Measurements from ENCODE around the gene CCDC141.

Gene CCDC141

DNA sequence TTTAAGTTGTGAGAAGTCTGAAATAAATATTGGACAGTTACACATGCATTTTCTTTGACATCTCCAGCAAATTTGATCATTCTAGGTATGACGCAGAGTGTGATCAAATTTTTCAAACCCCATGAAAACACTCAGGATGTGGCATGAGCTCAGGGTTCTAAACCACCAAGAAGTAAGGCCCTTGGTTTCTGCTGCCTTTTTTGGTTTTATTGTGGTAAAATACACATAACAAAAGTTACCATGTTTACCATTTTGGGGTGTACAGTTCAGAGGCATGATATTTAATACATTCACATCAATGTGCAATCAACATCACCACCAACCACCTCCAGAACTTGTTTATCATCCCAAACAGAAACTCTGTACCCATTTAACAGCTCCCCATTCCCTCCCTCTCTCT lies 178.4 kb downstream of the CCDC141 start:
- intact Hi-C loops (cut with micrococcal nuclease), result no loop called here
- Mint-ChIP-seq H3K27me3 (no peaks in the 10 kb centered on the region), H3K36me3 (ENCODE audit: low read depth) (no peaks in the 10 kb centered on the region), H3K4me1 (ENCODE audit: low read depth) (no peaks in the 10 kb centered on the region), H3K27ac (no peak overlapping the region), H3K4me3 (no peak overlapping the region), H3K9me3 (no peaks in the 10 kb centered on the region)

DNA sequence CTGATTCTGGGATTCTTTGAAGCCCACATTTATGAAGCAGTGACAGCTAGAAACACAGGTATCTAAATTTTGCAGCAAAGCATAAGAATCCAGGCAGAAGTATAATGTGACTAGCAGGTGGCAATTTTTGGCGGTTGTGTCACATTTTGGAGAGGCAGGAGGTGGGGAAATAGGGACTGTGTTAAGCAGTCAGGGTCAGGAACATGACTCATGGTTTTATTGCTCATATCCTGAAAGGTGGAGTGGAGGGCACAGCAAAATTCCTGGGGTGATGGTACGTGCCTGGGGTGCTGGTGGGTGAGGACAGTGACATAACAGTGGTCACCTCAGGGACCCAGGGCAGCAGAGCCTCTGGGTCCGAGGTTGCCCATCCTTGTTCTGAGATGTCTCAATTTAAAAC lies 179.2 kb downstream of the CCDC141 start:
- no peaks in the 10 kb centered on the region for H3K9me3 Mint-ChIP-seq
- H3K27me3 Mint-ChIP-seq, result no peaks in the 10 kb centered on the region
- H3K36me3 Mint-ChIP-seq (ENCODE audit: low read depth), result no peaks in the 10 kb centered on the region
- H3K4me1 Mint-ChIP-seq (ENCODE audit: low read depth), result no peaks in the 10 kb centered on the region
- intact Hi-C loops (cut with micrococcal nuclease), result no loop called here
- H3K27ac Mint-ChIP-seq, result no peak overlapping the region
- H3K4me3 Mint-ChIP-seq, result no peak overlapping the region

GRCh38 chr2:178865999-178866398 lies 183.9 kb downstream of the CCDC141 start:
- no peak overlapping the region for H3K27ac Mint-ChIP-seq
- no peaks in the 10 kb centered on the region for H3K27me3 Mint-ChIP-seq
- intact Hi-C loops (cut with micrococcal nuclease), result no loop called here
- H3K9me3 Mint-ChIP-seq, result no peaks in the 10 kb centered on the region
- no peaks in the 10 kb centered on the region for H3K4me1 Mint-ChIP-seq (ENCODE audit: low read depth)
- no peak overlapping the region for H3K4me3 Mint-ChIP-seq
- H3K36me3 Mint-ChIP-seq (ENCODE audit: low read depth), result no peaks in the 10 kb centered on the region

DNA sequence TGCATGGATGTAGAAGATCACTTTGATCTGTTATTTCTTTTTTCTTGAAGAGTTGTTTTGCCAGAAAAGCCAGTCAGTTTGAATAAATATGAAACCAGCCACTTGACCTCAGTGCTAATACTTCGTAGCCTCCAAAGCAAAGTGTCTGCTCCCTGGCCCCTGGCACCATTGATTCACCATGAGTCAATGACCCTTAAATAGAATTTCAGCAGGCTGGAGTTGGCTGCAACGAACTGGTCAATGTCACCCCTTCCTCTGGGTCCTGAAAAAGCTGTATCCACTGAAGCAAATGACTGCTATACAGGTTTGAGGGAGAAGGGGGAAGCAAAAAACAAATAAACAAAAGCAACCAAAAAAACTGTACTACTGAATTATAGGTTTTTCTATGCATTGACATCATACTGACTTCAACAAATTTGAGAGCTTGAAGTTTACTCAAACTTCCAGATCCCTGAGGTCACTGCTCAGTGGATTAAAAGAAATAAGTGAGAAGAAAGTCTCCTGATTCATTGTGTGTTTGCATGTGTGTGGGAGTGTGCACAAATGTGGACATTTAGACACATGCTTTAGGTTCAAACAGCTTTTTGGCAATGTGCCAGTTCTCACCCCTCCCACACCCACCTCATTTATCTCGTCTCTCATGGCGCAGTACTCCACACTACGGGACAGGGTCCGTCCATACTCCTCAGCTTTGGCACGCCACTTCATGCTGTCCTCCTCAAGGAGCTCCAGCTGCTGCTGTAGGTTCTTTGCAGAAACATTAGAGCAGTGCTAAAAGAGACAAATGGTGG lies 184.6 kb downstream of the CCDC141 start:
- Mint-ChIP-seq H3K4me1 (ENCODE audit: low read depth) (no peaks in the 10 kb centered on the region), H3K9me3 (no peaks in the 10 kb centered on the region), H3K27ac (no peak overlapping the region), H3K27me3 (no peaks in the 10 kb centered on the region), H3K4me3 (no peak overlapping the region), H3K36me3 (ENCODE audit: low read depth) (no peaks in the 10 kb centered on the region)
- intact Hi-C loops (cut with micrococcal nuclease), result no loop called here

DNA sequence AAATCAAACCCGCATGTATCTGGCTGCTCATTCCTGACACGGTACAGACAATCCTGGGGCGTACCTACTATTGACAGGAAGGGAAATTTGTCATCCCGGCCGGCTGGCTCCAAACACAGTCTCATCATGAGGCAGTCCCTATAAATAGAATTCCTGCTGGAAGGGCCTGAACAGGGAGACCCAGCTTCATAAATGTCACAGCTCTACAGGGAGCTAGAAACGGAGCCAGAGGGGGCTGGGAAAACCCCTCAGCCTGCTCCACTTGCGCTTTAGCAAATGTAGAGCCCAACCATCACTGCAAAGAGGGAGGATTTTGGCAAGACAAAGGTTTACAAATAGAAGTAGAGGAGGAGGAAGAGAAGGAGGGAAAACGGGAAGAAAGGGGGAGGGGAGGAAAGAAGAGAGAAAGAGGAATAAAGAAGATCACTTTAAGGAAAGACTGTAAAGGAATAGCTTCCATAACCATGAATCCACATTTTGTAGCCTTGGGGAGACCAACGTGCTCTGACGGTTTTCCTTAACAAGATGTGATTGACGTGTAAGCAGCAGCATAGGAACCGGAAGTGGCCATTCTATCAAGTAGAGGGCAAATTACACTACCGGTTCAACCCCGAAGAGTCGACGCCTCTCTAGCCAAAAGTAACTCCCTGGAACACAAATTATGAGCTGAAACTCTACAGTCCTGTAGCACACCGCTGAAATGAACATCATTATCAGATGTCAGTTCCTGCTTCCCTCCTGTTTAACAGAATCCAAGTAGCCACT lies 185.9 kb downstream of the CCDC141 start:
- H3K9me3 Mint-ChIP-seq, result no peaks in the 10 kb centered on the region
- no peak overlapping the region for H3K4me3 Mint-ChIP-seq
- H3K27me3 Mint-ChIP-seq, result no peaks in the 10 kb centered on the region
- intact Hi-C loops (cut with micrococcal nuclease), result no loop called here
- H3K36me3 Mint-ChIP-seq (ENCODE audit: low read depth), result no peaks in the 10 kb centered on the region
- H3K4me1 Mint-ChIP-seq (ENCODE audit: low read depth), result no peaks in the 10 kb centered on the region
- H3K27ac Mint-ChIP-seq, result no peak overlapping the region

GRCh38 chr2:178863130-178863855 lies 186.6 kb downstream of the CCDC141 start:
- intact Hi-C loops (cut with micrococcal nuclease), result no loop called here
- H3K27ac Mint-ChIP-seq, result no peak overlapping the region
- no peak overlapping the region for H3K4me3 Mint-ChIP-seq
- no peaks in the 10 kb centered on the region for H3K9me3 Mint-ChIP-seq
- no peaks in the 10 kb centered on the region for H3K27me3 Mint-ChIP-seq
- no peaks in the 10 kb centered on the region for H3K36me3 Mint-ChIP-seq (ENCODE audit: low read depth)
- no peaks in the 10 kb centered on the region for H3K4me1 Mint-ChIP-seq (ENCODE audit: low read depth)

DNA sequence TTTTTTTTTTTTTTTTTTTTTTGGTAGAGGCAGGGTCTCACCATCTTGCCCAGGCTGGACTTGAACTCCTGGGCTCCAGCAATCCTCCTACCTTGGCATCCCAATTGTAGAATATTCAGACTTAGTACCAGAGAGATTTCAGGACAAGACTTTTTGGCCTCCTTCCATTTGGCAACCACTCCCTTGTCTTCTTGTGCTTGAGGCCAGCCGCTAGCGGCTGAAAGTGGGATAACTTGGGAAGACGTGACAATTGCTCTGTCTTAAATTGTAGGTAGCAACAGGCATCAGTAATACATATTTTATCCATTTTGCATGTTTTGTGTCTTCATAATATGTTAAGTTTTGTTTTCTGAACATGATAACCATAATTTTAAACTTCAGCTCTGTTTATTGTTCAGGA lies 189.4 kb downstream of the CCDC141 start:
- intact Hi-C loops (cut with micrococcal nuclease), result no loop called here
- H3K36me3 Mint-ChIP-seq (ENCODE audit: low read depth), result no peaks in the 10 kb centered on the region

GRCh38 chr2:178859730-178860129 lies 190.2 kb downstream of the CCDC141 start:
- no peaks in the 10 kb centered on the region for H3K9me3 Mint-ChIP-seq
- intact Hi-C loops (cut with micrococcal nuclease), result no loop called here
- no peaks in the 10 kb centered on the region for H3K36me3 Mint-ChIP-seq (ENCODE audit: low read depth)
- no peak overlapping the region for H3K27ac Mint-ChIP-seq
- no peaks in the 10 kb centered on the region for H3K27me3 Mint-ChIP-seq
- no peak overlapping the region for H3K4me3 Mint-ChIP-seq
- H3K4me1 Mint-ChIP-seq (ENCODE audit: low read depth), result no peaks in the 10 kb centered on the region

More for the DNA sequence above, 189.4 kb downstream of the CCDC141 start:
- H3K27me3 Mint-ChIP-seq, result no peaks in the 10 kb centered on the region
- no peaks in the 10 kb centered on the region for H3K4me1 Mint-ChIP-seq (ENCODE audit: low read depth)
- H3K4me3 Mint-ChIP-seq, result no peak overlapping the region
- H3K27ac Mint-ChIP-seq, result no peak overlapping the region
- H3K9me3 Mint-ChIP-seq, result no peaks in the 10 kb centered on the region

GRCh38 chr2:178858896-178859625 lies 190.9 kb downstream of the CCDC141 start:
- no peaks in the 10 kb centered on the region for H3K36me3 Mint-ChIP-seq (ENCODE audit: low read depth)
- no peaks in the 10 kb centered on the region for H3K9me3 Mint-ChIP-seq
- H3K4me1 Mint-ChIP-seq (ENCODE audit: low read depth), result no peaks in the 10 kb centered on the region
- intact Hi-C loops (cut with micrococcal nuclease), result no loop called here
- no peak overlapping the region for H3K4me3 Mint-ChIP-seq
- no peak overlapping the region for H3K27ac Mint-ChIP-seq
- H3K27me3 Mint-ChIP-seq, result no peaks in the 10 kb centered on the region

- intact Hi-C loops (cut with micrococcal nuclease), result no loop called here
- Mint-ChIP-seq H3K9me3 (no peaks in the 10 kb centered on the region), H3K36me3 (ENCODE audit: low read depth) (no peaks in the 10 kb centered on the region), H3K27ac (no peak overlapping the region), H3K27me3 (no peaks in the 10 kb centered on the region), H3K4me1 (ENCODE audit: low read depth) (no peaks in the 10 kb centered on the region), H3K4me3 (no peak overlapping the region)
Observed at GRCh38 chr2:178855151-178855550, 194.8 kb downstream of the CCDC141 start.

- Mint-ChIP-seq H3K27ac (no peak overlapping the region), H3K4me3 (no peak overlapping the region), H3K36me3 (ENCODE audit: low read depth) (no peaks in the 10 kb centered on the region), H3K9me3 (no peaks in the 10 kb centered on the region), H3K27me3 (no peaks in the 10 kb centered on the region), H3K4me1 (ENCODE audit: low read depth) (no peaks in the 10 kb centered on the region)
- intact Hi-C loops (cut with micrococcal nuclease), result no loop called here
Observed at GRCh38 chr2:178848335-178848734, 201.6 kb downstream of the CCDC141 start.

GRCh38 chr2:178846458-178846802 lies 203.5 kb downstream of the CCDC141 start:
- H3K9me3 Mint-ChIP-seq, result no peaks in the 10 kb centered on the region
- H3K27me3 Mint-ChIP-seq, result no peaks in the 10 kb centered on the region
- H3K27ac Mint-ChIP-seq, result no peak overlapping the region
- no peaks in the 10 kb centered on the region for H3K36me3 Mint-ChIP-seq (ENCODE audit: low read depth)
- intact Hi-C loops (cut with micrococcal nuclease), result no loop called here
- no peaks in the 10 kb centered on the region for H3K4me1 Mint-ChIP-seq (ENCODE audit: low read depth)
- no peak overlapping the region for H3K4me3 Mint-ChIP-seq

GRCh38 chr2:178845566-178846457 lies 204.1 kb downstream of the CCDC141 start:
- Mint-ChIP-seq H3K4me1 (ENCODE audit: low read depth) (no peaks in the 10 kb centered on the region), H3K27ac (no peak overlapping the region), H3K27me3 (no peaks in the 10 kb centered on the region), H3K4me3 (no peak overlapping the region), H3K36me3 (ENCODE audit: low read depth) (no peaks in the 10 kb centered on the region), H3K9me3 (no peaks in the 10 kb centered on the region)
- intact Hi-C loops (cut with micrococcal nuclease), result no loop called here

All from dendritic cell treated with granulocyte-macrophage colony-stimulating factor and Interleukin-4, amounts not matched to agents 40 ng/mL and 50 ng/mL, for 4 days (primary cell).